Stomach smooth muscle (tissue), 2 donors: ENCODE data around the gene NOP16.
A peak's percentile ranks its signal among the peaks of the same experiment; 100 is the strongest.

Experiments used
- H3K27ac ChIP-seq: one replicate; pipeline ENCODE4 v1.7.0; 2013; ENCODE audit warnings: mild to moderate bottlenecking, low read length, inconsistent platforms
- H3K27me3 ChIP-seq, 2 donors: one replicate each; pipeline ENCODE4 v1.7.0; 2013; ENCODE audit warnings: low read length in 2 of 2; ENCODE audit not compliant: insufficient read depth in 2 of 2, control insufficient read depth in 1 of 2
- H3K36me3 ChIP-seq, 2 donors: one replicate each; pipeline ENCODE4 v1.7.0; 2013; ENCODE audit warnings: low read length in 2 of 2; ENCODE audit not compliant: control insufficient read depth in 2 of 2, insufficient read depth in 2 of 2
- H3K4me1 ChIP-seq: one replicate; pipeline ENCODE4 v1.7.0; 2013; ENCODE audit warnings: low read length; ENCODE audit not compliant: control insufficient read depth, insufficient read depth
- H3K4me3 ChIP-seq, 2 donors: one replicate each; pipeline ENCODE4 v1.7.0; 2013; ENCODE audit warnings: low read length in 2 of 2
- H3K9ac ChIP-seq, 2 donors: one replicate each; pipeline ENCODE4 v1.7.0; 2013; ENCODE audit warnings: low read length in 2 of 2, mild to moderate bottlenecking in 1 of 2
- H3K9me3 ChIP-seq, 2 donors: one replicate each; pipeline ENCODE4 v1.7.0; 2013; ENCODE audit warnings: low read length in 2 of 2; ENCODE audit not compliant: control insufficient read depth in 2 of 2
- donor health status: healthy.
- donor health status: Pancreatic carcinoma.

The NOP16 gene

DNA sequence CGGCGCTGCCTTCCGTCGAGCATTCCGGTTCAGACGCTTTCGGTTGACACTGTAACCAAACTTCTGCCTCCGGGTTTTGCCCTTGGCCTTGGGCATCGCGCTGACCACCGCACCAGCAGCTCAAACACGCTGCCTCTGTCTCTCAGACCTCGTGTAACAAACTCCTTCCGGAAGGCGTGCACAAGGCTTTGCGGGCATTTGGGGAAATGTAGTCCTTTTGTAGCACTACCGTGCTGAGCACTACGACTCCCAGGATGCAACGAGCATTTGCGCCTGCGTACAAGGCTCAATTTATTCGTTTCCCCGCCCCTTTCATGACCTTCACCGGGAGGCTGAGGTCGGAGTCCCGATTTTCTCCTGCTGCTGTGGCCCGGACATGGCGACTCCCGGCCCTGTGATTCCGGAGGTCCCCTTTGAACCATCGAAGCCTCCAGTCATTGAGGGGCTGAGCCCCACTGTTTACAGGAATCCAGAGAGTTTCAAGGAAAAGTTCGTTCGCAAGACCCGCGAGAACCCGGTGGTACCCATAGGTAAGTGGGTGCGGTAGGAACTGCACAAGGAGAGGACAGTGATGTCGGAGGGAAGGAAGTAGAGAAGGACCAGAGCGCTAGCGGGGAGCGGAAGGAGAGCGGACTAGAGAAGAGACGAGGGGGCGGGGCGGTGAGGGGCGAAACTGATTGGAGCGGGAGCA lies at the start of gene NOP16, which contains the start of gene HIGD2A:
Gene NOP16 (minus strand): TSS at position 155 of the 691 bp plus-strand sequence. CDS start 59 bp downstream, at position 96.
Gene HIGD2A (plus strand): TSS at position 308 of the 691 bp plus-strand sequence. CDS start 69 bp downstream, at position 377.
- H3K4me1 ChIP-seq, result peaks cover 18% of the 10 kb centered on the region
- H3K27ac ChIP-seq, result peak within 1 kb of the TSS; percentile 99
- no peaks in the 10 kb centered on the region for H3K9me3 ChIP-seq
- no peaks in the 10 kb centered on the region for H3K27me3 ChIP-seq
- H3K36me3 ChIP-seq, result peaks cover 41% of the 10 kb centered on the region in 2 donors
- peak within 1 kb of the TSS; percentile 98 to 99 for H3K4me3 ChIP-seq
- H3K9ac ChIP-seq, result peak within 1 kb of the TSS; percentile 97 to 98

DNA sequence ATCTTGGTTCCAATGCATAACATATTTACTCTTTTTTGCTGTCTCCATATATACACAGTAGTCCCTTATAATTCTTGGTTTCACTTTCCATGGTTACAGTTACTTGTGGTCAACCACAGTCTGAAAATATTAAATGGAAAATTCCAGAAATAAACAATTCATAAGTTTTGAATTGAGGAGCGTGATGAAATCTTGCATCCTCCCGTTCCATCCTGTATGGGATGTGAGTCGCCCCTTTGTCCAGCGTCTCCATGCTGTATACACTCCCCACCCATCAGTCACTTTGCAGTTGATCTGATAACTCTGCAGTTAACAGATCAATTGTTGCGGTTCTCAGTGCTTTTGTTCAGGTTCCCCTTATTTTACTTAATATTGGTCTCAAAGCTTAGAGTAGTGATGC lies 48.3 kb upstream of the NOP16 start:
- Histone ChIP-seq H3K9ac (no peak overlapping the region), H3K4me3 (no peak overlapping the region), H3K36me3 (no peaks in the 10 kb centered on the region), H3K27me3 (peaks cover 0 to 5% of the 10 kb centered on the region in 2 donors), H3K27ac (no peak overlapping the region), H3K4me1 (no peaks in the 10 kb centered on the region), H3K9me3 (no peaks in the 10 kb centered on the region)

- Histone ChIP-seq H3K27ac (no peak overlapping the region), H3K36me3 (no peaks in the 10 kb centered on the region), H3K4me1 (no peaks in the 10 kb centered on the region), H3K4me3 (no peak overlapping the region), H3K27me3 (no peaks in the 10 kb centered on the region), H3K9me3 (no peaks in the 10 kb centered on the region), H3K9ac (no peak overlapping the region)
Measured at GRCh38 chr5:176432707-176433106, 44.3 kb upstream of the NOP16 start.

GRCh38 chr5:176429972-176430371 lies 41.6 kb upstream of the NOP16 start:
- Histone ChIP-seq H3K4me3 (no peak overlapping the region), H3K36me3 (no peaks in the 10 kb centered on the region), H3K27me3 (no peaks in the 10 kb centered on the region), H3K9me3 (no peaks in the 10 kb centered on the region), H3K4me1 (no peaks in the 10 kb centered on the region), H3K9ac (no peak overlapping the region), H3K27ac (no peak overlapping the region)

DNA sequence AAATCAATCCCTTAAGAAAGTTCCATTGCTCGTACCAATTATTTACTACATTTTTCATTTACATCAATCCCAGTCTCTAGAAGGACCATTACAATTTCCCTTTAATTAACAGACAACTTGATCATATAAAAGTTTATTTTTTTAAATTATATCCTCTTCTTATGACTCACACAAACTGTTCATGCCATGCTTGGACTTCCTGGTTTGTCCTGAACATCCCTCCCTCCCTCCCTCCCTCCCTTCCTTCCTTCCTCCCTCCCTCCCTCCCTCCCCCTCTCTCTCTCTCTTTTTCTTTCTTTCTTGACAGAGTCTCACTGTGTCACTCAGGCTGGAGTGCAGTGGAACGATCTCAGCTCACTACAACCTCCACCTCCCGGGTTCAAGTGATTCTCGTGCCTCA lies 39.6 kb upstream of the NOP16 start:
- no peaks in the 10 kb centered on the region for H3K36me3 ChIP-seq
- H3K27ac ChIP-seq, result no peak overlapping the region
- no peaks in the 10 kb centered on the region for H3K9me3 ChIP-seq
- no peaks in the 10 kb centered on the region for H3K27me3 ChIP-seq
- H3K4me3 ChIP-seq, result no peak overlapping the region
- H3K9ac ChIP-seq, result no peak overlapping the region
- H3K4me1 ChIP-seq, result no peaks in the 10 kb centered on the region

- no peaks in the 10 kb centered on the region for H3K36me3 ChIP-seq
- no peak overlapping the region for H3K4me3 ChIP-seq
- H3K4me1 ChIP-seq, result no peaks in the 10 kb centered on the region
- H3K9me3 ChIP-seq, result no peaks in the 10 kb centered on the region
- no peak overlapping the region for H3K9ac ChIP-seq
- H3K27me3 ChIP-seq, result no peaks in the 10 kb centered on the region
- no peak overlapping the region for H3K27ac ChIP-seq
Measured at GRCh38 chr5:176426876-176427275, 38.5 kb upstream of the NOP16 start.

- H3K36me3 ChIP-seq, result no peaks in the 10 kb centered on the region
- H3K4me1 ChIP-seq, result no peaks in the 10 kb centered on the region
- no peak overlapping the region for H3K27ac ChIP-seq
- H3K27me3 ChIP-seq, result no peaks in the 10 kb centered on the region
- H3K9ac ChIP-seq, result no peak overlapping the region
- H3K4me3 ChIP-seq, result no peak overlapping the region
- H3K9me3 ChIP-seq, result no peaks in the 10 kb centered on the region
Measured at GRCh38 chr5:176425791-176426190, 37.4 kb upstream of the NOP16 start.

DNA sequence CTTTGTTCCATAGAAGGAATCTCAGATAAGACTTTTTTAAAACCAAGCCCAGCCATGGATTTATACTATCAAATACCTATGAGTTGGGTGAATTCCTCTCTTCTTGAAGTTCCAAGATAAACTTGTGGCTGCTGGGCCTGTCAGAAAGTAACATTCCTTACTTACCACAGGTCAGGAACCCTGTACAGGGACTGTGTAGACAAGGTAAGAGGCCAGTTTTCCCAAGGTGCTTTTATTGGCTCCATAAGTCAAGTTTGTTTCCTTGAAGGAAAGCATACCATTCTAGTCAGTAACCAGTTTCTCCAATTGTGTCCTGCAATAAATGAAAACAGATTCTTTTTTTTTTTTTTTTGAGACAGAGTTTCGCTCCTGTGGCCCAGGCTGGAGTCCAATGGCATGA lies 36.7 kb upstream of the NOP16 start:
- Histone ChIP-seq H3K36me3 (no peaks in the 10 kb centered on the region), H3K27ac (no peak overlapping the region), H3K9ac (no peak overlapping the region), H3K4me1 (no peaks in the 10 kb centered on the region), H3K4me3 (no peak overlapping the region), H3K27me3 (no peaks in the 10 kb centered on the region), H3K9me3 (no peaks in the 10 kb centered on the region)

DNA sequence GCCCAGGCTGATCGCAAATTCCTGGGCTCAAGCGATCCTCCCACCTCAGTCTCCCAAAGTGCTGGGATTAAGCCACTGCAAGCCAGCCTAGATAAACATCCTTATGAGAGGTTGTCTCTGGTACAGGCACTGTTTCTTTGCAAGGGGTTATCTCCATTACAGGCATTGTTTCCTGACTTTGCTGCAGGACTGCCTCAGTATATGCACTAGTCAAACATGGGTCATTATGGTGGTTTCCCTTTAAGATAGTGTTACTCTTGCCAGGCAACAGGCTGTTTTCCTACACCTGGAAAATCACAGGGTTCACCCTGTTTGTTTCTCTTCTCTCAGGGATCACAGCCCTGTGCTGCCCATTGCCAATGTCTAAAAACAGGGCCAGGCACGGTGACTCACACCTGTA lies 35.8 kb upstream of the NOP16 start:
- Histone ChIP-seq H3K27me3 (no peaks in the 10 kb centered on the region), H3K4me3 (no peak overlapping the region), H3K36me3 (no peaks in the 10 kb centered on the region), H3K9me3 (no peaks in the 10 kb centered on the region), H3K4me1 (no peaks in the 10 kb centered on the region), H3K27ac (no peak overlapping the region), H3K9ac (no peak overlapping the region)

DNA sequence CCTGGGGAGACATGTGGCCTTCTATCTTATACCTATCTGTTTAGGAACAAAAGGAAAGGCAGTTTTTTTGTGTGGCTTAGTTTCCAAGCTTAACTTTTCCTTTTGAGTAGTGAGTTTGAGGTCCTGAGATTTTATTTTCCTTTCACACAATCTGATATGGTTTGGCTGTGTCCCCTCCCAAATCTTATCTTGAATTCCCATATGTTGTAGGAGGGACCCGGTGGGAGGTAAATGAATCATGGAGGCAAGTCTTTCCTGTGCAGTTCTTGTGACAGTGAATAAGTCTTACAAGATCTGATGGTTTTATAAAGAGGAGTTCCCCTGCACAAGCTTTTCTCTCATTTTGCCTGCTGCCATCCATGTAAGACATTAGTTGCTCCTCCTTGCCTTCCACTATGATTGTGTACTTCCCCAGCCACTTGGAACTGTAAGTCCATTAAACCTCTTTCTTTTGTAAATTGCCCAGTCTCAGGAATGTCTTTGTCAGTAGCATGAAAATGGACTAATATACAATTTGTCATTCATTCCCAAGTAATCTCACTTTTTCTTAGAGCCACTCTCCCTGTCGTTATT lies 32.7 kb upstream of the NOP16 start:
- no peak overlapping the region for H3K9ac ChIP-seq
- H3K27me3 ChIP-seq, result no peaks in the 10 kb centered on the region
- H3K9me3 ChIP-seq, result no peaks in the 10 kb centered on the region
- no peak overlapping the region for H3K4me3 ChIP-seq
- H3K36me3 ChIP-seq, result no peaks in the 10 kb centered on the region
- H3K4me1 ChIP-seq, result peaks cover 8% of the 10 kb centered on the region
- H3K27ac ChIP-seq, result no peak overlapping the region

DNA sequence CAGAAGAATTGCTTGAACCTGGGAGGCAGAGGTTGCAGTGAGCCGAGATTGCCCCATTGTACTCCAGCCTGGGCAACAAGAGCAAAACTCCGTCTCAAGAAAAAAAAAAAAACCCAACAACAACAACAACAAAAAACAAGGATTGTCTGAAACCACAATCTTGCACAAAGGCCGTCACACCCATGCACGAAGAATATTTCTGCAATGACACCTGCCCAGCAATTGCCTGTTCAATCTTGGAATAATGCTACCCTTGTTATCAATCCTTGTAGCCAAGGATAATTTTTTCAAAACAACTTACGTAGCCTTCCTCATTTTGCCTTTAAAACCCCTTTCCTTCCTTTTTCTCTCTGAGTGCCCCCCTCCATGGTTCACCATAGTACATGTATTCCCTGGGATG lies 31.7 kb upstream of the NOP16 start:
- no peak overlapping the region for H3K4me3 ChIP-seq
- no peak overlapping the region for H3K27ac ChIP-seq
- H3K4me1 ChIP-seq, result peaks cover 15% of the 10 kb centered on the region
- H3K9ac ChIP-seq, result no peak overlapping the region
- H3K27me3 ChIP-seq, result no peaks in the 10 kb centered on the region
- no peaks in the 10 kb centered on the region for H3K36me3 ChIP-seq
- H3K9me3 ChIP-seq, result no peaks in the 10 kb centered on the region
